H9 (cell line): Measurements from ENCODE around the gene KLK15. TPM values are rescaled to one million over a fixed set of nuclear protein-coding genes. Genes with fewer than 3 reads are reported as not detected.

Source experiments
- DNase-seq: peaks from one replicate; pipeline ENCODE4 v3.0.0-alpha.2; 2017
- H2AFZ ChIP-seq: one replicate; pipeline ENCODE4 v1.6.1; 2013; ENCODE audit warnings: mild to moderate bottlenecking, low read length, control low read depth, moderate library complexity
- H2AK5ac ChIP-seq: 2 replicates; pipeline ENCODE4 v1.6.1; 2013; ENCODE audit warnings: low read length, control low read depth, mixed read lengths; ENCODE audit not compliant: insufficient read length
- H2BK120ac ChIP-seq: one replicate; pipeline ENCODE4 v1.6.1; 2013; ENCODE audit warnings: low read depth, mild to moderate bottlenecking, low read length, control low read depth, inconsistent platforms; ENCODE audit not compliant: poor library complexity, severe bottlenecking
- H2BK12ac ChIP-seq: 2 replicates; pipeline ENCODE4 v1.6.1; 2013; ENCODE audit warnings: low read length, control low read depth, mixed read lengths, low read depth; ENCODE audit not compliant: insufficient read length
- H2BK15ac ChIP-seq: 2 replicates; pipeline ENCODE4 v1.6.1; 2013; ENCODE audit warnings: low read depth, low read length, control low read depth
- H2BK20ac ChIP-seq: one replicate; pipeline ENCODE4 v1.6.1; 2013; ENCODE audit warnings: low read depth, mild to moderate bottlenecking, low read length, control low read depth, inconsistent platforms; ENCODE audit not compliant: poor library complexity, severe bottlenecking
- H2BK5ac ChIP-seq: 2 replicates; pipeline ENCODE4 v1.6.1; 2013; ENCODE audit warnings: low read length, control low read depth, mixed read lengths; ENCODE audit not compliant: insufficient read length
- H3K14ac ChIP-seq: 2 replicates; pipeline ENCODE4 v1.6.1; 2013; ENCODE audit warnings: low read length, control low read depth; ENCODE audit not compliant: insufficient read depth
- H3K18ac ChIP-seq: 2 replicates; pipeline ENCODE4 v1.6.1; 2013; ENCODE audit warnings: low read depth, mild to moderate bottlenecking, mixed read lengths, low read length, control low read depth; ENCODE audit not compliant: insufficient read length
- H3K23ac ChIP-seq: 2 replicates; pipeline ENCODE4 v1.6.1; 2013; ENCODE audit warnings: low read length, control low read depth, mixed read lengths, low read depth; ENCODE audit not compliant: insufficient read length
- H3K23me2 ChIP-seq: 2 replicates; pipeline ENCODE4 v1.6.1; 2013; ENCODE audit warnings: low read depth, mild to moderate bottlenecking, mixed read lengths, low read length, control low read depth; ENCODE audit not compliant: insufficient read length, poor library complexity, severe bottlenecking
- H3K27ac ChIP-seq: 2 replicates; pipeline ENCODE4 v1.5.1; 2013; ENCODE audit warnings: low read length, control low read depth, mixed read lengths, low read depth; ENCODE audit not compliant: insufficient read length
- H3K27me3 ChIP-seq: 2 replicates; pipeline ENCODE4 v1.6.1; 2013; ENCODE audit warnings: low read length, control low read depth, inconsistent platforms; ENCODE audit not compliant: insufficient read depth
- H3K4ac ChIP-seq: 2 replicates; pipeline ENCODE4 v1.6.1; 2013; ENCODE audit warnings: low read depth, mild to moderate bottlenecking, control low read depth, inconsistent platforms, low read length, moderate library complexity
- H3K4me1 ChIP-seq: 2 replicates; pipeline ENCODE4 v1.6.1; 2013; ENCODE audit warnings: low read length, control low read depth, inconsistent platforms; ENCODE audit not compliant: insufficient read depth
- H3K4me2 ChIP-seq: 2 replicates; pipeline ENCODE4 v1.6.1; 2013; ENCODE audit warnings: low read length, control low read depth, mixed read lengths; ENCODE audit not compliant: insufficient read length, insufficient read depth
- H3K56ac ChIP-seq: 2 replicates; pipeline ENCODE4 v1.6.1; 2013; ENCODE audit warnings: low read depth, mild to moderate bottlenecking, mixed read lengths, low read length, control low read depth; ENCODE audit not compliant: insufficient read length
- H3K79me1 ChIP-seq: 2 replicates; pipeline ENCODE4 v1.6.1; 2013; ENCODE audit warnings: low read depth, mild to moderate bottlenecking, moderate library complexity, low read length, control low read depth, inconsistent platforms; ENCODE audit not compliant: insufficient read depth, poor library complexity, severe bottlenecking
- H3K79me2 ChIP-seq: 2 replicates; pipeline ENCODE4 v1.6.1; 2013; ENCODE audit warnings: low read length, control low read depth, inconsistent platforms; ENCODE audit not compliant: insufficient read depth
- H3K9ac ChIP-seq: 2 replicates; pipeline ENCODE4 v1.6.1; 2013; ENCODE audit warnings: low read length, control low read depth, mixed read lengths; ENCODE audit not compliant: insufficient read length; ENCODE audit errors: extremely low read depth
- H3K9me3 ChIP-seq: one replicate; pipeline ENCODE4 v1.6.1; 2013; ENCODE audit warnings: low read depth, low read length, inconsistent platforms; ENCODE audit not compliant: control insufficient read depth
- H3T11ph ChIP-seq: one replicate; pipeline ENCODE4 v1.6.1; 2013; ENCODE audit warnings: mild to moderate bottlenecking, low read length, control low read depth, inconsistent platforms
- H4K20me1 ChIP-seq: one replicate; pipeline ENCODE4 v1.6.1; 2013; ENCODE audit not compliant: control insufficient read depth, insufficient read length, insufficient read depth
- H4K5ac ChIP-seq: 2 replicates; pipeline ENCODE4 v1.6.1; 2013; ENCODE audit warnings: low read depth, mild to moderate bottlenecking, mixed read lengths, low read length, control low read depth; ENCODE audit not compliant: insufficient read length
- H4K8ac ChIP-seq: replicated peaks from 2 replicates; pipeline ENCODE4 v1.6.1; 2013; ENCODE audit warnings: low read length, control low read depth, mixed read lengths, low read depth; ENCODE audit not compliant: insufficient read length
- H4K91ac ChIP-seq: 2 replicates; pipeline ENCODE4 v1.6.1; 2013; ENCODE audit warnings: low read depth, mild to moderate bottlenecking, moderate library complexity, mixed read lengths, low read length, control low read depth; ENCODE audit not compliant: insufficient read length
- H3K27ac Mint-ChIP-seq, 3 experiments: 2 replicates in 2 of 3; 3 replicates in 1 of 3; pipeline ENCODE4 v1.8.0; 2020 to 2021; ENCODE audit warnings: mixed read lengths in 3 of 3, mild to moderate bottlenecking in 1 of 3, moderate library complexity in 1 of 3
- H3K27me3 Mint-ChIP-seq: 2 replicates; pipeline ENCODE4 v1.8.0; 2021; ENCODE audit warnings: low read depth, mild to moderate bottlenecking, moderate library complexity, mixed read lengths
- H3K36me3 Mint-ChIP-seq, 3 experiments: 2 replicates in 2 of 3; 3 replicates in 1 of 3; pipeline ENCODE4 v1.8.0; 2020 to 2021; ENCODE audit warnings: low read depth in 3 of 3, mixed read lengths in 3 of 3; ENCODE audit not compliant: insufficient read depth in 1 of 3
- H3K4me1 Mint-ChIP-seq, 2 experiments: 2 replicates each; pipeline ENCODE4 v1.8.0; 2020; ENCODE audit warnings: mixed read lengths in 2 of 2
- H3K4me3 Mint-ChIP-seq, 2 experiments: 2 replicates in 1 of 2; 3 replicates in 1 of 2; pipeline ENCODE4 v1.8.0; 2020 to 2021; ENCODE audit warnings: mild to moderate bottlenecking in 2 of 2, mixed read lengths in 2 of 2, moderate library complexity in 1 of 2
- H3K9me3 Mint-ChIP-seq, 2 experiments: 2 replicates in 1 of 2; 3 replicates in 1 of 2; pipeline ENCODE4 v1.8.0; 2020; ENCODE audit warnings: mild to moderate bottlenecking in 2 of 2, mixed read lengths in 2 of 2, moderate library complexity in 1 of 2
- CTCF ChIP-seq: fragments of 200-600 bp; sonication (generic); conservative IDR thresholded peaks from 3 replicates; pipeline ENCODE4 v1.8.0; 2021; ENCODE audit warnings: antibody characterized with exemption, mild to moderate bottlenecking
- WGBS: extraction: QIAGEN DNeasy Blood & Tissue Kit; methylation state at CpG from one replicate; pipeline ENCODE4 v1.1.7; 2013; ENCODE audit warnings: missing lambda C conversion rate, low lambda C conversion rate, mixed read lengths; ENCODE audit not compliant: insufficient read length; ENCODE audit errors: extremely low coverage; 5-methylcytosine and 5-hydroxymethylcytosine counted together
- total RNA-seq: library from RNA; stranded (reverse); gene quantifications from 2 replicates; pipeline ENCODE4 v1.2.1, GENCODE V29; 2021

KLK15 gene
- total RNA-seq, 1 experiment from 2014 or later = not detected

GRCh38 chr19:50874211-50874610, 40.8 kb upstream of the KLK15 start:
- Histone ChIP-seq H2BK12ac (no peak overlapping the region), H3K23me2 (no peaks in the 10 kb centered on the region), H4K91ac (no peak overlapping the region), H3K27ac (no peak overlapping the region), H2BK15ac (no peak overlapping the region), H3K27me3 (peaks cover 3% of the 10 kb centered on the region; the same call in 1 of the 2 replicates), H3K56ac (no peak overlapping the region), H3K79me1 (no peaks in the 10 kb centered on the region), H2AK5ac (no peak overlapping the region), H3T11ph (no peak overlapping the region), H2BK5ac (no peak overlapping the region), H3K79me2 (no peaks in the 10 kb centered on the region), H4K5ac (no peak overlapping the region), H4K20me1 (no peaks in the 10 kb centered on the region), H3K18ac (no peak overlapping the region), H3K23ac (no peak overlapping the region), H3K14ac (no peak overlapping the region), H2BK20ac (no peak overlapping the region), H2AFZ (no peak overlapping the region), H3K9me3 (no peaks in the 10 kb centered on the region), H2BK120ac (no peak overlapping the region), H3K4me2 (no peak overlapping the region), H4K8ac (no peak overlapping the region), H3K4me1 (no peaks in the 10 kb centered on the region; the same call in 1 of the 2 replicates), H3K9ac (no peak overlapping the region), H3K4ac (no peak overlapping the region)
- peaks cover 41% of the 10 kb centered on the region for H3K27me3 Mint-ChIP-seq
- no peak for DNase-seq
- H3K27ac Mint-ChIP-seq = no peak overlapping the region
- no CpG with 5 or more reads among the region's 5 CpGs for WGBS
- H3K36me3 Mint-ChIP-seq = no peaks in the 10 kb centered on the region
- TF ChIP-seq CTCF = no peak
- H3K9me3 Mint-ChIP-seq = no peaks in the 10 kb centered on the region; a peak in 2 of 5 replicates
- H3K4me1 Mint-ChIP-seq = peaks cover 4 to 10% of the 10 kb centered on the region in 2 experiments; a peak in 2 of 4 replicates
- H3K4me3 Mint-ChIP-seq = no peak overlapping the region
